Prostate gland (tissue), 2 donors: ENCODE data around the gene NREP. TPM values are rescaled to one million over a fixed set of nuclear protein-coding genes. Genes with fewer than 3 reads are reported as not detected.

ENCODE experiments used
- DNase-seq: peaks from one replicate; pipeline ENCODE4 v3.0.0-alpha.2; 2019; ENCODE audit warnings: low spot score
- H3K27ac ChIP-seq, 2 donors: fragments of 200-600 bp; sonication (generic); 2 replicates each; pipeline ENCODE4 v1.5.1; 2017 to 2019
- H3K27me3 ChIP-seq: fragments of 200-600 bp; sonication (generic); replicated peaks from 2 replicates; pipeline ENCODE4 v1.5.1; 2019; ENCODE audit not compliant: insufficient read depth
- H3K36me3 ChIP-seq, 2 donors: fragments of 200-600 bp; sonication (generic); 1 replicate in 1 of 2; 2 replicates in 1 of 2; pipeline versions ENCODE4 v1.5.1 to v1.8.1; 2017 to 2019
- H3K4me1 ChIP-seq: fragments of 200-600 bp; sonication (generic); replicated peaks from 2 replicates; pipeline ENCODE4 v1.5.1; 2019
- H3K4me3 ChIP-seq, 2 donors: fragments of 200-600 bp; sonication (generic); 2 replicates each; pipeline ENCODE4 v1.5.1; 2017 to 2019
- H3K9me3 ChIP-seq: fragments of 200-600 bp; sonication (generic); 2 replicates; pipeline ENCODE4 v1.5.1; 2017
- CTCF ChIP-seq, 4 experiments: fragments of 200-600 bp in 2 of 4; fragments of 450-650 bp in 2 of 4; sonication (generic) in 2 of 4; IDR thresholded peaks; 1 replicate in 3 of 4; 2 replicates in 1 of 4; pipeline ENCODE4 v1.5.1; 2016 to 2019; ENCODE audit warnings: antibody characterized with exemption in 4 of 4, mild to moderate bottlenecking in 2 of 4, moderate library complexity in 2 of 4
- POLR2A ChIP-seq: fragments of 450-650 bp; IDR thresholded peaks from one replicate; pipeline ENCODE4 v1.6.1; 2016; ENCODE audit warnings: antibody characterized with exemption, mild to moderate bottlenecking
- POLR2AphosphoS5 ChIP-seq: sonication (generic); formaldehyde crosslinking; IDR thresholded peaks from one replicate; pipeline ENCODE4 v1.6.1; 2017; ENCODE audit warnings: antibody characterized with exemption
- WGBS: methylation state at CpG from one replicate; pipeline ENCODE4 v1.1.5; 2018; 5-methylcytosine and 5-hydroxymethylcytosine counted together
- intact Hi-C: fragments of 100-400 bp; cut with DNase I; formaldehyde crosslinking; loops from one replicate; pipeline ENCODE4 v1.14.2; 2022
- total RNA-seq, 2 donors: library from RNA; depleted of rRNA; stranded (reverse); fragments of >200 nt; gene quantifications; one replicate each; pipeline ENCODE4 v1.1.0, GENCODE V29; 2016

The NREP gene
- total RNA-seq, 2 donors from 2014 or later = 7.6 to 28.2 TPM

GRCh38 chr5:111743988-111744387 is 13.0 kb downstream of the NREP start:
- WGBS = 26% methylated on average over 2 of the region's 2 CpGs

GRCh38 chr5:111743512-111743911 is 13.5 kb downstream of the NREP start:
- Histone ChIP-seq H3K27me3 (no peaks in the 10 kb centered on the region), H3K27ac (no peak overlapping the region), H3K4me1 (peaks cover 4% of the 10 kb centered on the region), H3K36me3 (no peaks in the 10 kb centered on the region), H3K9me3 (no peaks in the 10 kb centered on the region), H3K4me3 (no peak overlapping the region)
- TF ChIP-seq POLR2AphosphoS5 (no peak), CTCF (IDR thresholded peaks at IDR 0.05) (no peak)
- WGBS = 27% methylated on average over 2 of the region's 2 CpGs
- intact Hi-C loops = loop anchor here (2.0 kb wide), 1 partner anchor 13 kb away; the partner anchor contains the start of gene NREP
- no peak for DNase-seq

More at GRCh38 chr5:111743988-111744387, 13.0 kb downstream of the NREP start:
- H3K9me3 ChIP-seq = no peaks in the 10 kb centered on the region
- no peaks in the 10 kb centered on the region for H3K27me3 ChIP-seq
- H3K4me1 ChIP-seq = peaks cover 4% of the 10 kb centered on the region
- H3K27ac ChIP-seq = no peak overlapping the region
- no peak overlapping the region for H3K4me3 ChIP-seq
- TF ChIP-seq POLR2A = no peak
- intact Hi-C loops = loop anchor here (2.0 kb wide), 1 partner anchor 13 kb away; the partner anchor contains the start of gene NREP
- no peaks in the 10 kb centered on the region for H3K36me3 ChIP-seq
- no peak for DNase-seq

- Histone ChIP-seq H3K9me3 (no peaks in the 10 kb centered on the region), H3K4me3 (no peak overlapping the region), H3K4me1 (peaks cover 4% of the 10 kb centered on the region), H3K27me3 (no peaks in the 10 kb centered on the region), H3K27ac (no peak overlapping the region), H3K36me3 (no peaks in the 10 kb centered on the region)
- 12% methylated on average over 10 of the region's 10 CpGs for WGBS
- DNase-seq = no peak
- intact Hi-C loops = loop anchor here (2.0 kb wide), 1 partner anchor 14 kb away; the partner anchor contains the start of gene NREP
- TF ChIP-seq POLR2A (no peak), POLR2AphosphoS5 (peak; percentile 36), CTCF (IDR thresholded peaks at IDR 0.05) (no peak)
These were observed 14.6 kb downstream of the NREP start for GRCh38 chr5:111742177-111742994.

GRCh38 chr5:111741278-111741677 is 15.7 kb downstream of the NREP start:
- Histone ChIP-seq H3K27ac (no peak overlapping the region), H3K27me3 (no peaks in the 10 kb centered on the region), H3K4me1 (peaks cover 4% of the 10 kb centered on the region), H3K9me3 (no peaks in the 10 kb centered on the region), H3K36me3 (no peaks in the 10 kb centered on the region), H3K4me3 (no peak overlapping the region)
- no peak for DNase-seq
- 54% methylated on average over 3 of the region's 3 CpGs for WGBS
- intact Hi-C loops = no loop called here
- no peak for TF ChIP-seq POLR2A
- TF ChIP-seq POLR2AphosphoS5 = no peak
- no peak for TF ChIP-seq CTCF (IDR thresholded peaks at IDR 0.05)

- intact Hi-C loops = no loop called here
- H3K9me3 ChIP-seq = no peaks in the 10 kb centered on the region
- DNase-seq = no peak
- H3K27me3 ChIP-seq = no peaks in the 10 kb centered on the region
- peaks cover 4% of the 10 kb centered on the region for H3K4me1 ChIP-seq
- TF ChIP-seq POLR2A (no peak), CTCF (IDR thresholded peaks at IDR 0.05) (no peak), POLR2AphosphoS5 (no peak)
- H3K4me3 ChIP-seq = no peak overlapping the region
- H3K27ac ChIP-seq = no peak overlapping the region
- WGBS = 76% methylated on average over 3 of the region's 3 CpGs
- no peaks in the 10 kb centered on the region for H3K36me3 ChIP-seq
These were observed 17.6 kb downstream of the NREP start for GRCh38 chr5:111739416-111739815.
